Hepatocyte (in vitro differentiated cells): Measurements from ENCODE around the gene RNLS. TPM values are rescaled to one million over a fixed set of nuclear protein-coding genes. Genes with fewer than 3 reads are reported as not detected.

Experiments
- DNase-seq: peaks from one replicate; pipeline ENCODE4 v3.0.0-alpha.2; 2016; ENCODE audit warnings: low spot score
- H2AFZ ChIP-seq: fragments of 200-600 bp; sonication (generic); 2 replicates; pipeline ENCODE4 v1.6.0; 2016; ENCODE audit warnings: antibody characterized with exemption, mild to moderate bottlenecking
- H3K27ac ChIP-seq: fragments of 200-600 bp; sonication (generic); 2 replicates; pipeline ENCODE4 v1.5.1; 2016; ENCODE audit warnings: mild to moderate bottlenecking
- H3K27me3 ChIP-seq: fragments of 200-600 bp; sonication (generic); 2 replicates; pipeline ENCODE4 v1.6.1; 2016
- H3K36me3 ChIP-seq: fragments of 200-600 bp; sonication (generic); replicated peaks from 2 replicates; pipeline ENCODE4 v1.5.1; 2016; ENCODE audit warnings: low read depth; ENCODE audit not compliant: insufficient read depth
- H3K4me1 ChIP-seq: fragments of 200-600 bp; sonication (generic); 2 replicates; pipeline ENCODE4 v1.5.1; 2016; ENCODE audit warnings: mild to moderate bottlenecking, moderate library complexity; ENCODE audit not compliant: insufficient read depth
- H3K4me2 ChIP-seq: fragments of 200-600 bp; sonication (generic); 2 replicates; pipeline ENCODE4 v1.6.0; 2016
- H3K4me3 ChIP-seq: fragments of 200-600 bp; sonication (generic); 2 replicates; pipeline ENCODE4 v1.5.1; 2016; ENCODE audit warnings: mild to moderate bottlenecking
- H3K79me2 ChIP-seq: fragments of 200-600 bp; sonication (generic); 2 replicates; pipeline ENCODE4 v1.6.0; 2017; ENCODE audit warnings: mild to moderate bottlenecking
- H3K9me2 ChIP-seq: fragments of 200-600 bp; sonication (generic); replicated peaks from 2 replicates; pipeline ENCODE4 v1.6.0; 2017; ENCODE audit warnings: mild to moderate bottlenecking; ENCODE audit not compliant: insufficient read depth
- H3K9me3 ChIP-seq: fragments of 200-600 bp; sonication (generic); 2 replicates; pipeline ENCODE4 v1.5.1; 2016; ENCODE audit warnings: low read depth, mild to moderate bottlenecking
- H4K20me1 ChIP-seq: fragments of 200-600 bp; sonication (generic); 2 replicates; pipeline ENCODE4 v1.6.0; 2016; ENCODE audit warnings: mild to moderate bottlenecking; ENCODE audit not compliant: insufficient read depth, poor library complexity, severe bottlenecking
- EZH2 ChIP-seq: fragments of 200-600 bp; sonication (generic); IDR thresholded peaks from 2 replicates; pipeline ENCODE4 v1.6.1; 2016; ENCODE audit warnings: antibody characterized with exemption, mild to moderate bottlenecking, borderline replicate concordance
- EZH2phosphoT487 ChIP-seq: fragments of 200-600 bp; sonication (generic); IDR thresholded peaks from one replicate; pipeline ENCODE4 v1.6.1; 2018; ENCODE audit warnings: antibody characterized with exemption, mild to moderate bottlenecking, low read depth, moderate library complexity; ENCODE audit not compliant: unreplicated experiment, severe bottlenecking
- WGBS: methylation state at CpG from one replicate; pipeline ENCODE4 v1.1.6; 2016; ENCODE audit warnings: low lambda C conversion rate; ENCODE audit errors: missing lambda C conversion rate; 5-methylcytosine and 5-hydroxymethylcytosine counted together
- polyA plus RNA-seq: library from polyadenylated mRNA; unstranded; fragments of >200 nt; fragmentation: Nextera tagmentation; extraction: Ambion mirVana; gene quantifications from 2 replicates; pipeline ENCODE4 v1.2.1, GENCODE V29; 2016
- total RNA-seq: library from RNA; depleted of rRNA; stranded (reverse); fragments of >200 nt; gene quantifications from 2 replicates; pipeline ENCODE4 v1.2.3, GENCODE V29; 2014
- TF ChIP-seq, protein P1 (sequence below): fragments of 200-600 bp; sonication (generic); IDR thresholded peaks from 2 replicates; pipeline ENCODE4 v1.5.1; 2016; ENCODE audit warnings: antibody characterized with exemption, mild to moderate bottlenecking; ENCODE audit not compliant: poor library complexity

Gene RNLS
- total and polyA plus RNA-seq, 2 experiments from 2014 or later = 12.8 to 14.9 TPM

DNA sequence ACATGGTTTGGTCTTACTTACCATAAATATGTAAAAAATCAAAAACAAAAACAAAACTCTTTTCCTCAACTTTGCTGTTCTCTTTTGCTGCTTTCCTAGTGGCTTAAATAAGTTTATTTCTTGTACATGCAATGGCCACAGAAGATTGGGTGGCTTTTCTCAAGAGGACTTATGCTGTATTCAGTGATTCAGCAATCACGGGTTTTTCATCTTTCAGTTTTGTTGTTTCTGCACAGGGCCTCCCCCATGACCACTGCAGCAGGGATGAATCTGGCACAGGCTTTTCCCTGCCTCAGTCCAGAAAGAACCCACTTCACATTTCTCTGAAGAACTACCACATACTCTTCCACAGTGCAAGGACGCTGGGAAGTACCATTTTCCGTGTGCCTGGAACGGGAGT lies 355.0 kb downstream of the RNLS start:
- Histone ChIP-seq H3K4me3 (no peak overlapping the region), H3K27ac (no peak overlapping the region), H4K20me1 (no peaks in the 10 kb centered on the region), H3K36me3 (no peaks in the 10 kb centered on the region), H3K27me3 (peaks cover 2% of the 10 kb centered on the region), H3K4me2 (no peak overlapping the region), H3K9me2 (no peaks in the 10 kb centered on the region), H3K9me3 (no peaks in the 10 kb centered on the region), H3K79me2 (no peaks in the 10 kb centered on the region), H2AFZ (no peak overlapping the region), H3K4me1 (peaks cover 25% of the 10 kb centered on the region)
- TF ChIP-seq EZH2 = no peak
- TF ChIP-seq, protein P1, sequence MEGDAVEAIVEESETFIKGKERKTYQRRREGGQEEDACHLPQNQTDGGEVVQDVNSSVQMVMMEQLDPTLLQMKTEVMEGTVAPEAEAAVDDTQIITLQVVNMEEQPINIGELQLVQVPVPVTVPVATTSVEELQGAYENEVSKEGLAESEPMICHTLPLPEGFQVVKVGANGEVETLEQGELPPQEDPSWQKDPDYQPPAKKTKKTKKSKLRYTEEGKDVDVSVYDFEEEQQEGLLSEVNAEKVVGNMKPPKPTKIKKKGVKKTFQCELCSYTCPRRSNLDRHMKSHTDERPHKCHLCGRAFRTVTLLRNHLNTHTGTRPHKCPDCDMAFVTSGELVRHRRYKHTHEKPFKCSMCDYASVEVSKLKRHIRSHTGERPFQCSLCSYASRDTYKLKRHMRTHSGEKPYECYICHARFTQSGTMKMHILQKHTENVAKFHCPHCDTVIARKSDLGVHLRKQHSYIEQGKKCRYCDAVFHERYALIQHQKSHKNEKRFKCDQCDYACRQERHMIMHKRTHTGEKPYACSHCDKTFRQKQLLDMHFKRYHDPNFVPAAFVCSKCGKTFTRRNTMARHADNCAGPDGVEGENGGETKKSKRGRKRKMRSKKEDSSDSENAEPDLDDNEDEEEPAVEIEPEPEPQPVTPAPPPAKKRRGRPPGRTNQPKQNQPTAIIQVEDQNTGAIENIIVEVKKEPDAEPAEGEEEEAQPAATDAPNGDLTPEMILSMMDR = no peak
- TF ChIP-seq EZH2phosphoT487 = no peak
- DNase-seq = no peak
- WGBS = 89% methylated on average over 4 of the region's 4 CpGs

DNA sequence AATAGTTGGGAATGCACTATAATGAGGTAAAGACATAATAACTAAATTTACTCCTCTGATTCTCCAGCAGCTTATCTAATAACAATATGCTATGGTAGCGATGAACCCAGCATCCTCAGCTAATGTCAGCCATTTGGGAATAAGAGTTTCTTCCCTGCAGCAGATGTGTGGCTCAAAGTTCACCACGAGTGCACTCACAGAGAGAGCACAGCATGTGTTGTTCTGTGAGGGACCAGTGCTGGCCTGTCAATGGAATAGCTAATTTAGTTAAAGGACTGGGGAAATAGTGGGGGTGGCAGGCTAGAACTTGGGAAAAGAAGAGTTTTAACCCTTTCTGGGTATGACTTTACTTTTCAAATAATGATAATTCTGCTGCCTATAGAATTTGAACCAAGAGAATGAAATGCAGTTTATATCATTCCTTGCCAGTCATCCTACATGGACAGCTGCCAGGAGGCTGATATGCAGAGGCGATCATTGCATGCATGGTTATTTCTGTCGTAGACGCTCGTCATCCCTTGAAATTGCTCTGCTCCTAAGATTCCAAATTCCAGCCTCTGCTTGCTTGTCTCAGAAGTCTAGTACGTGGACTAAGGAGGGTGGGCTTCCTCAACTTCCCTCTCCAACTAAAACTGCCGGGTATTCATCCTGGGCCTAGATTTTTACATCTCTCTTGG lies 355.6 kb downstream of the RNLS start:
- Histone ChIP-seq H3K4me2 (no peak overlapping the region), H3K4me1 (peaks cover 24% of the 10 kb centered on the region), H3K36me3 (no peaks in the 10 kb centered on the region), H3K79me2 (no peaks in the 10 kb centered on the region), H3K27ac (no peak overlapping the region), H3K9me2 (no peaks in the 10 kb centered on the region), H3K9me3 (no peaks in the 10 kb centered on the region), H4K20me1 (no peaks in the 10 kb centered on the region), H2AFZ (no peak overlapping the region), H3K27me3 (peaks cover 3% of the 10 kb centered on the region), H3K4me3 (no peak overlapping the region)
- 79% methylated on average over 8 of the region's 8 CpGs for WGBS
- no peak for DNase-seq
- TF ChIP-seq EZH2phosphoT487 (no peak), EZH2 (no peak)
- TF ChIP-seq, protein P1 = no peak

DNA sequence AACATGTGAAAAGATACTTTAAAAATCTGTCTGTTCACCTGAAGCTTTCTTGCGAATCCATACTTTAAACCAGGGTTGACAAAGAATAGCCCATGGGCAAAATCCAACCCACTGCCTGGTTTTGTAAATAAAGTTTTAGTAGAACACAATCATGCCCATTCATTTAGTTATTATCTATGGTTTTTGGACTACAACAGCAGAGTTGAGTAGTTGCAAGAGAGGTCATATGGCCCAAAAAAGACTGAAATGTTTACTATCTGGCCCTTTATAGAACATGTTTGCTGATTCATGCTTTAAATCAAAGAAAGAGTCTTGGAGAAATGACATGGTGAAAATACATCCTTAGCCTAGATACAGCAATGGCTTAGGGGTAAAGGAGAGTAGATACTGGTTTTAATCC lies 356.2 kb downstream of the RNLS start:
- H2AFZ ChIP-seq = no peak overlapping the region
- no peaks in the 10 kb centered on the region for H3K9me2 ChIP-seq
- 88% methylated on average over 1 of the region's 1 CpG for WGBS
- DNase-seq = no peak
- TF ChIP-seq EZH2 = no peak
- TF ChIP-seq, protein P1 = no peak
- TF ChIP-seq EZH2phosphoT487 = no peak
- H3K4me1 ChIP-seq = peaks cover 24% of the 10 kb centered on the region
- no peak overlapping the region for H3K27ac ChIP-seq
- no peak overlapping the region for H3K4me3 ChIP-seq
- no peaks in the 10 kb centered on the region for H3K9me3 ChIP-seq
- H3K27me3 ChIP-seq = peaks cover 3% of the 10 kb centered on the region
- H3K36me3 ChIP-seq = no peaks in the 10 kb centered on the region
- H3K4me2 ChIP-seq = no peak overlapping the region
- H4K20me1 ChIP-seq = no peaks in the 10 kb centered on the region
- no peaks in the 10 kb centered on the region for H3K79me2 ChIP-seq
